Liver (tissue), 9 donors: Measurements from ENCODE around the gene CASP6. TPM values are rescaled to one million over a fixed set of nuclear protein-coding genes. Genes with fewer than 3 reads are reported as not detected.

Experiments used
- DNase-seq: peaks from one replicate; pipeline ENCODE4 v3.0.0-alpha.2; 2017; ENCODE audit warnings: low spot score
- H3K27ac ChIP-seq, 2 donors: one replicate each; pipeline ENCODE4 v1.7.0; 2013; ENCODE audit warnings: inconsistent platforms in 2 of 2, low read length in 2 of 2, control low read depth in 1 of 2, low read depth in 1 of 2, mild to moderate bottlenecking in 1 of 2
- H3K27me3 ChIP-seq, 4 donors: one replicate each; pipeline versions ENCODE4 v1.6.1 to v1.7.0; 2013; ENCODE audit warnings: low read length in 3 of 4, inconsistent platforms in 1 of 4, mild to moderate bottlenecking in 1 of 4, moderate library complexity in 1 of 4; ENCODE audit not compliant: control insufficient read depth in 4 of 4, insufficient read depth in 4 of 4
- H3K36me3 ChIP-seq, 4 donors: one replicate each; pipeline versions ENCODE4 v1.6.1 to v1.7.0; 2013; ENCODE audit warnings: low read length in 3 of 4, mild to moderate bottlenecking in 3 of 4, low read depth in 1 of 4, moderate library complexity in 1 of 4; ENCODE audit not compliant: control insufficient read depth in 4 of 4, insufficient read depth in 3 of 4
- H3K4me1 ChIP-seq, 4 donors: one replicate each; pipeline versions ENCODE4 v1.6.1 to v1.7.0; 2013; ENCODE audit warnings: low read length in 3 of 4, mild to moderate bottlenecking in 3 of 4, moderate library complexity in 1 of 4; ENCODE audit not compliant: control insufficient read depth in 4 of 4, insufficient read depth in 4 of 4
- H3K4me3 ChIP-seq, 3 donors: one replicate each; pipeline versions ENCODE4 v1.6.1 to v1.7.0; 2013; ENCODE audit warnings: low read length in 3 of 3, control low read depth in 1 of 3, low read depth in 1 of 3, mild to moderate bottlenecking in 1 of 3
- H3K9ac ChIP-seq, 2 donors: one replicate each; pipeline ENCODE4 v1.7.0; 2013; ENCODE audit warnings: low read length in 2 of 2, mild to moderate bottlenecking in 2 of 2, moderate library complexity in 2 of 2, control low read depth in 1 of 2, low read depth in 1 of 2
- H3K9me3 ChIP-seq, 4 donors: one replicate each; pipeline versions ENCODE4 v1.6.1 to v1.7.0; 2013; ENCODE audit warnings: low read length in 3 of 4; ENCODE audit not compliant: control insufficient read depth in 4 of 4
- ATF3 ChIP-seq: IDR thresholded peaks from 2 replicates; pipeline ENCODE4 v1.6.1; 2016; ENCODE audit warnings: antibody characterized with exemption
- CTCF ChIP-seq: fragments of 150-350 bp; IDR thresholded peaks from 2 replicates; pipeline ENCODE4 v1.5.1; 2017; ENCODE audit warnings: improper control_type of control experiment, low read depth, low read length; ENCODE audit not compliant: missing input control
- EGR1 ChIP-seq, 2 donors: IDR thresholded peaks; 2 replicates each; pipeline ENCODE4 v1.6.1; 2016 to 2018; ENCODE audit warnings: antibody characterized with exemption in 2 of 2, low read depth in 2 of 2
- FOXA1 ChIP-seq: IDR thresholded peaks from 2 replicates; pipeline ENCODE4 v1.6.1; 2016; ENCODE audit warnings: antibody characterized with exemption
- FOXA2 ChIP-seq: IDR thresholded peaks from 2 replicates; pipeline ENCODE4 v1.6.1; 2016; ENCODE audit warnings: antibody characterized with exemption
- GABPA ChIP-seq, 2 donors: IDR thresholded peaks in 1 of 2; conservative IDR thresholded peaks in 1 of 2; 2 replicates each; pipeline ENCODE4 v1.6.1; 2016; ENCODE audit warnings: antibody characterized with exemption in 2 of 2, mild to moderate bottlenecking in 1 of 2, moderate library complexity in 1 of 2
- HNF4A ChIP-seq, 2 donors: conservative IDR thresholded peaks; 2 replicates each; pipeline ENCODE4 v1.6.1; 2016; ENCODE audit warnings: antibody characterized with exemption in 2 of 2, mild to moderate bottlenecking in 2 of 2
- HNF4G ChIP-seq: IDR thresholded peaks from 2 replicates; pipeline ENCODE4 v1.6.1; 2016; ENCODE audit warnings: antibody characterized with exemption
- JUND ChIP-seq, 2 donors: IDR thresholded peaks; 2 replicates each; pipeline ENCODE4 v1.6.1; 2016; ENCODE audit warnings: antibody characterized with exemption in 2 of 2
- MAX ChIP-seq: IDR thresholded peaks from 2 replicates; pipeline ENCODE4 v1.6.1; 2016; ENCODE audit warnings: antibody characterized with exemption
- NR2F2 ChIP-seq: IDR thresholded peaks from 2 replicates; pipeline ENCODE4 v1.6.1; 2016; ENCODE audit warnings: antibody characterized with exemption
- RAD21 ChIP-seq, 2 donors: IDR thresholded peaks; 2 replicates each; pipeline ENCODE4 v1.6.1; 2016; ENCODE audit warnings: antibody characterized with exemption in 2 of 2, mild to moderate bottlenecking in 2 of 2
- REST ChIP-seq: IDR thresholded peaks from 2 replicates; pipeline ENCODE4 v1.6.1; 2016; ENCODE audit warnings: antibody characterized with exemption, mild to moderate bottlenecking
- RXRA ChIP-seq, 2 donors: IDR thresholded peaks; 2 replicates each; pipeline ENCODE4 v1.6.1; 2017 to 2018; ENCODE audit warnings: antibody characterized with exemption in 2 of 2, mild to moderate bottlenecking in 1 of 2
- SP1 ChIP-seq: IDR thresholded peaks from 2 replicates; pipeline ENCODE4 v1.6.1; 2018; ENCODE audit warnings: antibody characterized with exemption, mild to moderate bottlenecking
- TAF1 ChIP-seq: conservative IDR thresholded peaks from 2 replicates; pipeline ENCODE4 v1.6.1; 2016; ENCODE audit warnings: antibody characterized with exemption, mild to moderate bottlenecking
- YY1 ChIP-seq: IDR thresholded peaks from 2 replicates; pipeline ENCODE4 v1.6.1; 2016; ENCODE audit warnings: antibody characterized with exemption, mild to moderate bottlenecking
- WGBS: extraction: QIAGEN DNeasy Blood & Tissue Kit; methylation state at CpG from one replicate; pipeline ENCODE4 v1.1.7; 2013; 5-methylcytosine and 5-hydroxymethylcytosine counted together
- polyA plus RNA-seq, 2 donors: library from polyadenylated mRNA; stranded (reverse) in 1 of 2; unstranded in 1 of 2; fragments of 200-250 nt in 1 of 2; fragments of >200 nt in 1 of 2; fragmentation: Nextera tagmentation in 1 of 2; extraction: Ambion mirVana in 1 of 2; gene quantifications; one replicate each; pipeline versions ENCODE4 v1.2.1 to v1.2.3, GENCODE V29; 2013 to 2015
- total RNA-seq, 2 donors: library from RNA; depleted of rRNA; stranded (reverse); fragments of >200 nt; gene quantifications; one replicate each; pipeline ENCODE4 v1.2.3, GENCODE V29; 2014
- TF ChIP-seq, protein P1 (sequence below): IDR thresholded peaks from 2 replicates; pipeline ENCODE4 v1.6.1; 2016; ENCODE audit warnings: antibody characterized with exemption
- donor health status: healthy.
- donor health status: healthy.
- donor health status: healthy.
- donor health status: healthy.
- donor health status: healthy.

Gene CASP6
- total and polyA plus RNA-seq, 4 donors: 14.9 to 20.9 (median 19.5) TPM

DNA sequence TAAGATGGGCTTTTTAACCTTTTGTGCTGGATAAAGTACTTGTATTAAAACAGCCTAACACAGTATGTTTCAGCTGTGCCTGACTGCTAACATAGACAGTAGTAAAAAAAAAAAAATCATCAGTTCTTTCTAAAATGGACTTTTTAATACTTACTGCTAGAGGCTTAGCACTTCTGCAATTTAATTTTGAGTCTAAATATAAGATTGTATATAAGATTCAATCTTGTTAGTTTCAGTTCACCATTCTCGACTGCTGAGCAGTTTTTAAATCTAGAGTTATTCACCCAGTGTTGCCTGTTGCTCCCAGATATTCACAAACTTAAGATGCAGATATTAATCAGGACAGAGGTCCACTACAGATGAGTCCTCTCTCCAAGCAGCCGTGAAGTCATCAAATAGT, 19.9 kb upstream of the CASP6 start:
- H3K27ac ChIP-seq: no peak overlapping the region

More for the DNA sequence above, 19.9 kb upstream of the CASP6 start:
- Histone ChIP-seq H3K4me3 (no peak overlapping the region), H3K9me3 (no peaks in the 10 kb centered on the region), H3K4me1 (peaks cover 2 to 6% (median 5%) of the 10 kb centered on the region in 4 donors), H3K9ac (no peak overlapping the region), H3K27me3 (no peaks in the 10 kb centered on the region), H3K36me3 (no peaks in the 10 kb centered on the region)
- TF ChIP-seq CTCF (no peak), FOXA1 (no peak), JUND (IDR thresholded peaks at IDR 0.05) (no peak), MAX (no peak), FOXA2 (no peak), HNF4G (no peak), NR2F2 (no peak), YY1 (no peak), ATF3 (no peak), GABPA (IDR thresholded peaks at IDR 0.05 in 1 of 2, conservative IDR thresholded peaks at IDR 0.05 in 1 of 2) (no peak), TAF1 (no peak), HNF4A (conservative IDR thresholded peaks at IDR 0.05) (no peak), RAD21 (IDR thresholded peaks at IDR 0.05) (no peak), SP1 (no peak), REST (no peak), EGR1 (IDR thresholded peaks at IDR 0.05; ENCODE audit: low read depth in 2 of 2) (no peak), RXRA (IDR thresholded peaks at IDR 0.05) (no peak)
- TF ChIP-seq, protein P1, sequence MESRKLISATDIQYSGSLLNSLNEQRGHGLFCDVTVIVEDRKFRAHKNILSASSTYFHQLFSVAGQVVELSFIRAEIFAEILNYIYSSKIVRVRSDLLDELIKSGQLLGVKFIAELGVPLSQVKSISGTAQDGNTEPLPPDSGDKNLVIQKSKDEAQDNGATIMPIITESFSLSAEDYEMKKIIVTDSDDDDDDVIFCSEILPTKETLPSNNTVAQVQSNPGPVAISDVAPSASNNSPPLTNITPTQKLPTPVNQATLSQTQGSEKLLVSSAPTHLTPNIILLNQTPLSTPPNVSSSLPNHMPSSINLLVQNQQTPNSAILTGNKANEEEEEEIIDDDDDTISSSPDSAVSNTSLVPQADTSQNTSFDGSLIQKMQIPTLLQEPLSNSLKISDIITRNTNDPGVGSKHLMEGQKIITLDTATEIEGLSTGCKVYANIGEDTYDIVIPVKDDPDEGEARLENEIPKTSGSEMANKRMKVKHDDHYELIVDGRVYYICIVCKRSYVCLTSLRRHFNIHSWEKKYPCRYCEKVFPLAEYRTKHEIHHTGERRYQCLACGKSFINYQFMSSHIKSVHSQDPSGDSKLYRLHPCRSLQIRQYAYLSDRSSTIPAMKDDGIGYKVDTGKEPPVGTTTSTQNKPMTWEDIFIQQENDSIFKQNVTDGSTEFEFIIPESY: no peak
- DNase-seq: no peak
- WGBS: 95% methylated on average over 2 of the region's 2 CpGs
